ENCODE results near the gene LMLN. TPM values are rescaled to one million over a fixed set of nuclear protein-coding genes. Genes with fewer than 3 reads are reported as not detected.
"Not testable (repeated sequence)": the region's sequence is repeated elsewhere in the genome, so short reads cannot be mapped to it uniquely, and the experiment has no call there.

The LMLN gene
- total RNA-seq, 1 donor from 2014 or later, result 10.1 TPM

DNA sequence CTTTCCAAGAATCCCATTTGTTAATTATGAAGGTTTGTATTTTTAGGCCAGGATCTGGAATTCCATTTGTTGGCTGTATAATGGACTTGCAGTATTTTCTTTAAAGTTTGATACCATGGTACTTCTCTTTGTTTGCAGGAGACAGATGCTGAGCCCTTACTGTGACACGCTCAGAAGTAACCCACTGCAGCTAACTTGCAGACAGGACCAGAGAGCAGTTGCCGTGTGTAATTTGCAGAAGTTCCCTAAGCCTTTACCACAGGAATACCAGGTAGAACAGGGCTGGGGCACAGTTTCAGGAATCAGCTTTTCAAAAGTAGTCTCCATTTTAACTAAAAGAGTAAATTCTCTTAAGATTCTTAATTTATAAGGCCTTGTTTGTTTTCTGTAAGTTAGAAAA is 59.1 kb downstream of the LMLN start:
- intact Hi-C loops (cut with DNase I), result no loop called here
- DNase-seq (ENCODE audit: low spot score), result no peak

DNA sequence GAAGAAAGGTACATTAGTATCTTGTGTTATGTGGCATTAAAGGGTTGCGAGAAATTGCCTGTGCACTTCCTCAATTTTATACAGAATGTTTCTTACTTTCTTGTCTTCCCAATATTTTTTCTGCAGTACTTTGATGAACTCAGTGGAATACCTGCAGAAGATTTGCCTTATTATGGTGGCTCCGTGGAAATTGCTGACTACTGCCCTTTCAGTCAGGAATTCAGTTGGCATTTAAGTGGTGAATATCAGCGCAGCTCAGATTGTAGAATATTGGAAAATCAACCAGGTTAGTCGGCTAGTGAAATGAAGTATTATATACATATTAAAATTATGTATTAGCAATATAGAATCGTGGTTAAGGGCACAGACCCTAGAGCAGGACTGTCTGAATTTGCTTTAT is 61.3 kb downstream of the LMLN start:
- no peak for DNase-seq (ENCODE audit: low spot score)

DNA sequence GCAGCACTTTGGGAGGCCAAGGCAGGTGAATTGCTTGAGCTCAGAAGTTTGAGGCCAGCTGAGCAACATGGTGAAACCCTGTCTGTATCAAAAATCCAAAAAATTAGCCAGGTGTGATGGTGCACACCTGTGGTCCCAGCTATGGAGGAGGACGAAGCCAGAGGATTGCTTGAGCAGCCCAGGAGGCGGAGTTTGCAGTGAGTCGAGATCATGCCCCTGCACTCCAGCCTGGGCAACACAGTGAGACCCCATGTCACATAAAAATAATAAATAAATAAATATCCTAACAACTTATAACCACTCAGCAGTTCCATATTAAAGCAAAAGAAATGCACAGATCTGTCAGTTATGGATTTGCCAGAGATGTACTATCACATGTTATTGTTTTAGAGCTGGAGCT is 62.6 kb downstream of the LMLN start:
- DNase-seq (ENCODE audit: low spot score), result no peak
- intact Hi-C loops (cut with DNase I), result no loop called here

More for the DNA sequence above, 61.3 kb downstream of the LMLN start:
- intact Hi-C loops (cut with DNase I), result no loop called here

DNA sequence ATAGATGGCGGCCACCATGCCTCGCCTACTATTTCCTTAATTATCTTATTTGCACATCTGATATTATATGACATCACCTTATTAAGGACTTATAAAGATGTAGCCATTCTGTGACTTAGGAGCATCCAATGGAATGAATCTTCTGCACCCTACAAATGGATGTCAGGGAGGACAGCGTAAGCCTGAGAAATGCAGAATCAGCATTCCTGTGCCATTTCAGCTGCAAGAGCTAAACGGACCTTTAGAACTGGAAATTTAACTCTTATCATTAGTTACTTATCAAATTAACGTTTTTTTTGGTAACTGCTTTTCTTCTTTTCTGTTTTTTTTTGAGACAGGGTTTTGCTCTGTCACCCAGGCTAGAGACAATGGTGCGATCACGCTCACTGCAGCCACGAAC is 65.6 kb downstream of the LMLN start:
- DNase-seq (ENCODE audit: low spot score), result no peak
- intact Hi-C loops (cut with DNase I), result no loop called here

DNA sequence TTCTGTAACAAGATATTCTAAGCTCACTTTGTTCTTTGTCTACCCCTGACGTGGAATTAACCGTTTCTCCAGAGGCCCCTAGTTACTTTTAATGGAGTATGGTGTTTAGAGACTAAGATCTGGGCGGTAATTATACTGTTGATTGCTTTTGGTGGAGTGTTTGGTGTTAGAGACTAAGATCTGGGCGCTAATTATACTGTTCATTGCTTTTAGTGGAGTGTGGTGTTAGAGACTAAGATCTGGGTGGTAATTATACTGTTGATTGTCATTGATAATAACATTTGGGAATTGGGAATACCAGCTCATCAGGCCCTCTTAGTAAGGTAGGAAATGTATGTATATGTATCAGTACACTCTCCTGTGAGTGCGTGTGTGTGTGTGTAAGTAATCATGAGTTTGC is 66.6 kb downstream of the LMLN start:
- no peak for DNase-seq (ENCODE audit: low spot score)
- intact Hi-C loops (cut with DNase I), result no loop called here

DNA sequence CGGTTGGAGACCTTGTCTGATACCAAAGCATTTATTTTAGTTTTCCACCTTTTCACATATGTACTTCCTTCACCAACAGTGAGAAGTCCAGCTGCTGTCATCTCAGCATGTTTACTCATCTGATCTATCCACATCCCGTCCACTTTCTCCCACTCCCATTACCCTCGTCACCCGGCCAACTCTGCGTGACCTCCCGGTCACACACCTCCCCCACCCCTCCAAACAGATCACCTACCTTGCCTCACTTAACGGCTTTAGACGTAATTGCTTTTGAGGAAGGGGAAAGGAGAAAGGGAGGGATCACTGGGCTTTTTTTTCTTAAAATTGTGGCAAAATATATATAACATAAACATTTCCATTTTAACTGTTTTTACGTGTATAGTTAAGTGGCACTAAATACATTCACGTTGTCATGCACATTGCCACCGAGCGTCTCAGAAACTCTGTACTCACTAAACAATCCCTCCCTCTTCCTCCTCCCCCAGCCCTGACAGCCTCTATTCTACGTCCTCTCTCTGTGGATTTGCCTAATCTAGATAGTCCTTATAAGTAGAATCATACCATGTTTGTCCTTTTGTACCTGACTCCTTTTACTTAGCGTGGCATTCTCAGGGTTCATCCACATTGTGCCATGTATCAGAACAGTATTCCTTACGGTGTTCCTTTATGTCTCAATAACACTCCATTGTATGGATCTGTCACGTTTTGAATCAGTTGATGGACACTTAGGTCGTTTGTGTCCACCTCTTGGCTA is 67.2 kb downstream of the LMLN start:
- DNase-seq (ENCODE audit: low spot score), result no peak
- intact Hi-C loops (cut with DNase I), result no loop called here

DNA sequence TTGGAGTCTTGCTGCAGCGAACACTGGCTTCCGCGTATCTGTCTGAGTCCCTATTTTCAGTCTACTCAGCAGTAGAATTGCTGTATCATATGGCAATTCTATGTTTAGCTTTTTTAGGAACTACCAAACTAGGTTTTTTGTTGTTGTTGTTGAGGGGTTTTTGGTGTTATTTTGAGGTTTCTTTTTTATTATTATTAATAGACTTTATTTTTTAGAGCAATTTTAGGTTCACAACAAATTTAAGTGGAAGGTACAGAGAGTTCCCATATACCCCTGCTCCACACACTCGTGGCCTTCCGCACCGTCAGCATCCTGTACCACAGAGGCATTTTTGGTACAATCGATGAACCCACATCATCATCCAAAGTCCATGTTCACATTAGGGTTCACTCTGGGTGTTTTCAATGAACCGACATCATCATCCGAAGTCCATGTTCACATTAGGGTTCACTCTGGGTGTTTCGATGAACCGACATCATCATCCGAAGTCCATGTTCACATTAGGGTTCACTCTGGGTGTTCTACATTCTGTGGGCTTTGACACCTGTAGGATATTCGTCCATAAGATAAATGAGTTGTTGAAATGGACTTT is 67.9 kb downstream of the LMLN start:
- intact Hi-C loops (cut with DNase I), result no loop called here
- no peak for DNase-seq (ENCODE audit: low spot score)

DNA sequence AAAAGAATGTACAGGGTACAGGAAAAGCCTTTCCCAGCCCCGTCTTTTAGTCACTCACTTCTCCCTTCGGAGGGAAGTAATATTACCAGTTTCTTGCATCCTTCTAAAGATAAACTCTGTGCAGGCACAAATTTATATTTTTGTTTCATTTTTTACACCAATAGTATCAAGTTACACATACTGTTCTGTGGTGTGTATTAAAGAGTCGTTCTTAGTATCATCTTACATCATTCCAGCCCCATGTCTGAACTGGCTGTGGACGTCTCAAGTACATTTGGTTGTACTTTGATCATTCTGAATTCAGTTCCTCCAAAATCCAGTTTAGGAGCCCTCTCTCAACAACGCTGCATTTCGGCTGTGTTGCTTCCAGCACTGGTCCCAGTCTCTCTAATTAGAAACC is 68.7 kb downstream of the LMLN start:
- DNase-seq (ENCODE audit: low spot score), result no peak
- intact Hi-C loops (cut with DNase I), result no loop called here

DNA sequence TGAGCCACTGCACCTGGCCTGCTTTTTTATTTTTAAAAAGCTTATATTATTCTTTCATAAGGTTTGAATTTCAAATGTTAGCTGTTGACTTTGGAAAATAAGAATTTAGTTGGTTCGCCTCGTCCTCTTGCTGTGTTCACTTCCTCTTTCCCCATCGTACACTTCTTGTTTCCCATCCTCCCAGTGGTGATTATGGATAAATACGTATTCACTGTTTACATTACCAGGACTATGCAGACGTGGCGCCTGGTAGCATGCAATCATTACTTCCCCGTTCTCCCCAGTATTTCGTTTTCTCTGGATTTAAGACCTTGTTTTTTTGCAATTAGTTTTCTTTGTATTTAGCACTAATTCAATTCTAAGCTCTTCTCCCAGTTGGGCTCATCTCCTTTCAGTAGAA is 70.1 kb downstream of the LMLN start:
- intact Hi-C loops (cut with DNase I), result no loop called here
- no peak for DNase-seq (ENCODE audit: low spot score)

DNA sequence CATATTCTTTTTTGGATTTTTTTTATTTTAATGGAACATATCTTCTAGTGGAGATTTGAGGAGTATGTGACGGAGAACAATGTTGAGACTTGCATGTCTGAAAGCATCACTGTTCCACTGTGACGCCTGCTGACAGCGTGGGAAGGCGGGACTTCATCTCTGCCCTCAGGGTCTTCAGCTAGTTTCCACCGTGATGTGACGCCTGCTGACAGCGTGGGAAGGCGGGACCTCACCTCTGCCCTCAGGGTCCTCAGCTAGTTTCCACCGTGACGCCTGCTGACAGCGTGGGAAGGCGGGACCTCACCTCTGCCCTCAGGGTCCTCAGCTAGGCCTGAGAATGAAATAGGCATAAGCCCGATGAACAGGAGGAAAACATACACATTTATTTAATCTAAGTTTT is 70.7 kb downstream of the LMLN start:
- DNase-seq (ENCODE audit: low spot score), result no peak

DNA sequence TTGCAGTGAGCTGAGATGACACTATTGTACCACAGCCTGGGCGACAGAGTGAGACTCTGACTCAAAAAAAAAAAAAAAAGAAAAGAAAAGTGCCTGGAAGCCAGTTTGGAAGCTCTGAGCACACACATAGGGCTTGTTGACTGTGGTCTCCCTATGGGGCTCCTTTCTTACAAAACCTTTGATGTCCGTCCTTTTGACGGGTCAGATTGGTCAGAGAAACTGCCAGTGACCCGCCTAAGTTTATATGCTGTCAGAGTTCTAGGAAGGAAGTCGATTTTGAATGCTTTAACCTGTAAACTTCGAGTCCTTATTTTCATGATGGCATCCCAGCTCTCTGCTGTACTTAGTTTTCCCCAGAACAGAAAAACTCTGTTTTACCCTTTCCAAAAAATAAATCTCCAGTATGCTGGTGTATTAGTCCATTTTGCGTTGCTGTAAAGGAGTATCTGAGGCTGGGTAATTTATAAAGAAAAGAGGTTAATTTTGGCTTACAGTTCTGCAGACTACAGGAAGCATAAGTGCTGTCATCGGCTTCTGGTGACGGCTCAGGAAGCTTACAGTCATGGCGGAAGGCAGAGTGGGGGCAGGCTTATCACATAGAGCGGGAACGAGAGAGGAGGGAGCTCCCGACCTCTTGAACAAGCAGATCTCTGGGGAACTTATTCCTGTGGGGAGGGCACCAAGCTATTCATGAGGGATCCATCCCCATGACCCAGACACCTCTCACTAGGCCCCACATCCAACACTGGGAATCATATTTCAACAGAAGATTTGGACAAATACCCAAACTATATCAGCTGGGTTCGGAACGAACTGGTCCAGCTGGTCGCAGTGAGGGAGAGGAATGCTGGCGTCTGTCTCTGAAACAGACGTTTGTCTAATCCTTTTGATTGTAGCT is 72.3 kb downstream of the LMLN start:
- DNase-seq (ENCODE audit: low spot score), result no peak
- intact Hi-C loops (cut with DNase I), result no loop called here

More for the DNA sequence above, 70.7 kb downstream of the LMLN start:
- intact Hi-C loops (cut with DNase I), result no loop called here

DNA sequence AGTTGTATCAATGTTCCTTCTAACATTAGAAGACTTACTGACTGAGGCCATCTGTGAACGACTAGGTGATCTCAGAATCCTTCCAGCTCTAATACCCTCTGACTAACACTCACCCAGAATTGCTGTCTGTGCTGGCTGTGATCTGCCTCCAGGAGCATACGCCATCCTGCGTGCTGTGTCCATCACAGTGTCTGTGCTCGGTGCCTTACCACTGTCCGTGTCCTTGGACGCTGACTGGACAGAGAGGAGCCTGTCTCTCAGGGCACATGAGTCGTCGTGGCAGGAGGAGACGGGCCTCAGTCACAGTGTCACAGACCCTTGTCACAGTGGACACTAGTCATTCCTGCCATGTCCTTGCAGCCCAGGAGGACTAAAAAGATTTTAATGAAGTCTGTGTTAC is 83.1 kb downstream of the LMLN start:
- DNase-seq (ENCODE audit: low spot score), result no peak
- intact Hi-C loops (cut with DNase I), result no loop called here

DNA sequence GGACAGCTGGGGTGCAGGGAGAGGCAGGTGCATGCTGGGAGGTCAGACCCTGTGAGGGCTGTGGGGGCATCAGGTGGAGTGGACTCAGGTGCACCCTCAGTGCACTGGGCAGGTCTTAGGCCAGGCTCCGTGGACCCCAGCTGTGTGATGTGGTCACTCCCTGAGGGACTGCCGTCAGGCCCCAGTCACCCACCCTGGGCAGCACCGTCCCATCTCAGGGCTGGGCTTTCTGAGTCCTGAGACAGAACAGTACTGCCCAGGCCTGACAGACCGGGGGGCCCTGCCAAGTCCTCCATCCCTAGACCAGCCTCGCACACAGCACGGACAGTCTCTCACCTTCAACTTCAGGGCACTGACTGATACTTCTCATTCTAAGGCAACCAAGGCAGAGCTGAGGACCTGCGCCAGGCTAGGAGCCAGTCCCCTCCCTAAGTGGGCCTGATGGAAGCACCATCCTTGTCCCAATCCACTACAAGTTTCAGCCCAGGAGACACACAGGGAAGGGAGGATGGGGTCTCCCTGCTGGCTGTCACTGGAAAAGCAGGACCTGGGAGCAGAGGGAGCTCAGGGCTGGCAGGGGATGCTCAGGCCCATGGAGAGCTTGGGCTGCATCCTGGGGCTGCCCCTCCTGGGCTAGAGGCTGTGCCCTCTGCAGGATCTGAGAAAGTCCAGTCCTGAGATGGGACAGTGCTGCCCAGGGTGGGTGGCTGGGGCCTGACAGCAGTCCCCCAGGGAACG is 86.3 kb downstream of the LMLN start:
- intact Hi-C loops (cut with DNase I), result no loop called here
- DNase-seq (ENCODE audit: low spot score), result no peak

DNA sequence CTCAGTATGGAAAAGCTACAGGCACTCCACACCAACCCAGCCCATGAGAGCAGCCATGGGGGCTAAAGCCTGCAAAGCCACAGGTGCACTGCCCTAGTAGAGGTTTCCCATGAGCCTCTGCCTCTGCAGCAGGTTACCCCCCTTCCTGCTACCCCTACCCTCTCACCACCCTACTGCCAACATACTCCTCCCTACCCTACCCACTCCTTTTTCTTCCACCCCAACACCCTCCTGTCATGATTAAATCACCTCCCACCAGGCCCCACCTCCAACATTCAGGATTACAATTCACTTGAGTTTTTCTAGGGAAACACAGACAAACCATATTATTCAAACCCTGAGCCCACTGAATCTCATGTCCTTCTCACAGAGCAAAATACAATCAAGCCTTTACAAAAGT is 88.4 kb downstream of the LMLN start:
- intact Hi-C loops (cut with DNase I), result no loop called here
- no peak for DNase-seq (ENCODE audit: low spot score)

DNA sequence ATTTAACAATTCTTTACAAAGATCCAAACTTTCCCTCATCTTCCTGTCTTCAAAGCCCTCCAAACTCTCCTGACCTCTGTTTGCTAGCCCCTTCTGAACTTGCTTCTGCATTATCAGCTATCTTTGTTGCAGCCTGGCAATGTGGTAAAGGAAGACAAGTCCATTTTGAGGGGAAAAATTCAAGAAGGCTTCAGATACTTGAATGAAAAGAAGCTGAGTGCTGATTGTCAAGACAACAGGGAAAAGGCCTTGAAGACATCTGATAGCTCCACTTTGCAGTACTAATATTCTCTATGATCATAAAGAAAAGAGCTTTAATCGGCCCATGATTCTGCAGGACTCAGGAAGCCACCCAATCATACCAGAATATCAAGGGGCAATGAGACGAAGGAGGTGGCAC is 91.8 kb downstream of the LMLN start:
- DNase-seq (ENCODE audit: low spot score), result no peak
- intact Hi-C loops (cut with DNase I), result no loop called here

DNA sequence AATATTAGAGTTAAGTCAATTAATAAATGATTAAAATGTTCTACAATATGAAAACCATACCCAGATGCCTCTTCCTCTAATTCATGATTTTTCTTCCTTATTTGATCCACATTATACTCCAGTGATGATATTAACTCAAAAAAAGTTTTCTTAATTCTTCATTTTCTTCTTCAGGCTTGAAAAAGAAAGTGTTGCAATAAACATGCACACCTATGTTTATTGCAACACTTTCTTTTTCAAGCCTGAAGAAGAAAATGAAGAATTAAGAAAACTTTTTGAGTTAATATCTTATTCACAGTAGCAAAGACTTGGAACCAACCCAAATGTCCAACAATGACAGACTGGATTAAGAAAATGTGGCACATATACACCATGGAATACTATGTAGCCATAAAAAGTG is 93.4 kb downstream of the LMLN start:
- DNase-seq (ENCODE audit: low spot score); intact Hi-C loops (cut with DNase I): not testable (repeated sequence)

DNA sequence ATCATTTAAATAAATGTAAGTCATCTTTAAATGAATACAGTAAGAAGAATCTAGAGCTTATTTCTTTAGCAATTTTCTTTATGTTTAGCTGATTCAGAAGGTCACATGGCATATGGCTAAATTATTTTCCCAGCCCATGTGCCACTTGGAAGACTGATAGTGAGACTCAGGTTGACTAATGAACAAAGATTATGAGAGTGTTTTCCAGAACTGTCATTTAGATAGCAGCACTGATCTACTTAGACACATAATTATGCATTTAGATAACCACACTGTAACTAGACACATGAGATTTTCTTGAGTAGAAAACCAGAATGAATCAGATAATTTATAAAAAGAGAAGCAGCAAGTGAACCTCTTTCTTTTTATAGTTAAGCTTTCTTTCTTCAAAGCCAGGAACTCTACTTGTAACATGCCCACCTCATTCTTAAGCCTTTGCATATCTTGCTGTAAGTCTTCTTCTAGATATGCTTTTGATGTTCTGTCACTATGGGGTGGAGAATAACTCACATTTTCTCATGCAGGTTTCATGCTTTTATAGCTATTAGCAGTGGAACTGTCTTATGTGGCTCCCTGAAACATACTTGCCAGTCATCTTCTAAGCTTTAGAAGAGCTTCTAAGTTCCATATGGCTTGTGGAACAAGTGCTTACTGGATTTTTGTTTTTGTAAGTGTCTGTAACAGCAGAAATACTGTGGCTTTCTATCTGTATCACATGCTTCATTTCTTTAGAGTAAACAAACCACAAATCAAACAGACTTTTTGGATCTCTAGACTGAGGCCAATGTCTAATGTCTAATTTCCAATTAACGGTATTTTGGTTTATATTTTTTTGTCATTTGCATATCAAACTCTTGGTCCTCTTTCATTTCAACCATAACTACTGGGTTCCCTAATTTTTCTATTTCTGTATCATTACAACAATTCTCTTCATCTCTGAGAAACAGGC is 101.4 kb downstream of the LMLN start:
- DNase-seq (ENCODE audit: low spot score), result no peak
- intact Hi-C loops (cut with DNase I), result no loop called here

DNA sequence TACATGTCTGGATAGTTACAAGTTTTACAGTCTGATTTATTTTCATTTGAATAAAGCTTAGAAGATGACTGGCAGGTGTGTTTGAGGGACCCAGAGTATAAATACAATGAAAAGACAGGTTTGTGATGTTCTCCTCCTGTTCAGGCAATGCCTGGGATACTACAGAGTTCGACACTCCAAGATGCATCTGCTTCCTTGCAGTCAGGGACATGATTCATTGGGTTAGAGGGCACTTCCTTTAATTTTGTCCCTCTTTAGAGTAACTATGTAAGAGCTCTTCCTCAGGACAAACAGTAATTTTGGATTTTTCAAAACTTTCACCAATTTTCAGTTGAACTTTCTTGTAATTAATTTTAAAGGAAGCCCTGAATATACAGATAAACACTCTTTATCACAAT is 102.0 kb downstream of the LMLN start:
- intact Hi-C loops (cut with DNase I), result no loop called here
- DNase-seq (ENCODE audit: low spot score), result no peak

DNA sequence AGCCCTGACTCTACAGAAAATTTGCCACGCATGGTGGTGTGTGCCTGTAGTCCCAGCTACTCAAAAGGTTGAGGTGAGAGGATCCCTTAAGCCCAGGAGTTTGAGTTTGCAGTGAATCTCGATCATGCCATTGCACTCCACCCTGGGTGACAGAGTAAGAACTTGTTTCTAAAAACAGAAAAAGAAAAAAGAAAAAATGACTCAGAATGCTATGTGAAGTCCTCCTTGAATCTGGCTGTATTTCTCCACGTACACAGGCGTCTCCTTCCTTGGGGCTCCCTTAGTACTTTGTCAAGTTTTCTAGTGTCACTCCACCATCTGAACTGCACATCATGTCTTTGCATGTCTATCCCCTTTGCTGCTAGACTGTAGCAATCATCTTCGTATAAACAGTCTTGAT is 104.4 kb downstream of the LMLN start:
- intact Hi-C loops (cut with DNase I), result no loop called here
- no peak for DNase-seq (ENCODE audit: low spot score)
